UCSD-AML1 (cell line): Measurements from ENCODE around the gene FAM241B.

Source experiments
- DNase-seq: peaks from one replicate; lab custom pipeline; 2025; ENCODE audit not compliant: unreplicated experiment; lab: John Stamatoyannopoulos, UW

FAM241B gene

GRCh38 chr10:69647819-69648218, 17.8 kb downstream of the FAM241B start:
- no peak for DNase-seq

- DNase-seq: no peak
These were observed 18.4 kb downstream of the FAM241B start for GRCh38 chr10:69648461-69648860.

GRCh38 chr10:69649786-69650550, 19.9 kb downstream of the FAM241B start:
- DNase-seq: no peak

GRCh38 chr10:69650589-69651261, 20.7 kb downstream of the FAM241B start:
- DNase-seq: peak; percentile 69

- no peak for DNase-seq
These were observed 21.3 kb downstream of the FAM241B start for GRCh38 chr10:69651362-69651761.

GRCh38 chr10:69652111-69652856, 22.2 kb downstream of the FAM241B start:
- DNase-seq: no peak

GRCh38 chr10:69652857-69653199, 22.8 kb downstream of the FAM241B start:
- DNase-seq: no peak

- DNase-seq: no peak
These were observed 23.5 kb downstream of the FAM241B start for GRCh38 chr10:69653561-69653960.

GRCh38 chr10:69655124-69655867, 25.2 kb downstream of the FAM241B start:
- no peak for DNase-seq

GRCh38 chr10:69655868-69656555, 26.0 kb downstream of the FAM241B start:
- DNase-seq: no peak

- no peak for DNase-seq
These were observed 26.8 kb downstream of the FAM241B start for GRCh38 chr10:69656742-69657269.

GRCh38 chr10:69657430-69657829, 27.4 kb downstream of the FAM241B start:
- no peak for DNase-seq

GRCh38 chr10:69657866-69658265, 27.8 kb downstream of the FAM241B start:
- DNase-seq: no peak

GRCh38 chr10:69659241-69660038, 29.4 kb downstream of the FAM241B start:
- no peak for DNase-seq

- DNase-seq: no peak
These were observed 30.2 kb downstream of the FAM241B start for GRCh38 chr10:69660296-69660695.

- peak; percentile 25 for DNase-seq
These were observed 31.5 kb downstream of the FAM241B start for GRCh38 chr10:69661414-69662172.

GRCh38 chr10:69662173-69662877, 32.3 kb downstream of the FAM241B start:
- DNase-seq: no peak

GRCh38 chr10:69662901-69663300, 32.9 kb downstream of the FAM241B start:
- DNase-seq: no peak
